Measurements from ENCODE around the gene COBLL1.
"Not testable (repeated sequence)": the region's sequence is repeated elsewhere in the genome, so short reads cannot be mapped to it uniquely, and the experiment has no call there.

The COBLL1 gene

GRCh38 chr2:164721430-164721829, 120.2 kb downstream of the COBLL1 start:
- no peak for TF ChIP-seq CTCF (IDR thresholded peaks at IDR 0.05; ENCODE audit: low read depth, low read length, missing control alignments)
- no peak for DNase-seq (ENCODE audit: low read depth)
- H3K4me3 ChIP-seq (ENCODE audit: low read depth, low read length): no peak overlapping the region

- TF ChIP-seq CTCF (IDR thresholded peaks at IDR 0.05; ENCODE audit: low read depth, low read length, missing control alignments): no peak
- DNase-seq (ENCODE audit: low read depth): no peak
- no peak overlapping the region for H3K4me3 ChIP-seq (ENCODE audit: low read depth, low read length)
These were observed 121.4 kb downstream of the COBLL1 start for GRCh38 chr2:164719996-164720941.

GRCh38 chr2:164717000-164717803, 124.4 kb downstream of the COBLL1 start:
- TF ChIP-seq CTCF (IDR thresholded peaks at IDR 0.05; ENCODE audit: low read depth, low read length, missing control alignments): peak; percentile 34
- no peak overlapping the region for H3K4me3 ChIP-seq (ENCODE audit: low read depth, low read length)
- no peak for DNase-seq (ENCODE audit: low read depth)

- TF ChIP-seq CTCF (IDR thresholded peaks at IDR 0.05; ENCODE audit: low read depth, low read length, missing control alignments): no peak
- no peak for DNase-seq (ENCODE audit: low read depth)
These were observed 127.2 kb downstream of the COBLL1 start for GRCh38 chr2:164714471-164714870.

GRCh38 chr2:164711766-164712138, 129.9 kb downstream of the COBLL1 start:
- no peak for TF ChIP-seq CTCF (IDR thresholded peaks at IDR 0.05; ENCODE audit: low read depth, low read length, missing control alignments)
- DNase-seq (ENCODE audit: low read depth): no peak
- no peak overlapping the region for H3K4me3 ChIP-seq (ENCODE audit: low read depth, low read length)

More at GRCh38 chr2:164714471-164714870, 127.2 kb downstream of the COBLL1 start:
- no peak overlapping the region for H3K4me3 ChIP-seq (ENCODE audit: low read depth, low read length)

GRCh38 chr2:164710837-164711765, 130.5 kb downstream of the COBLL1 start:
- no peak for TF ChIP-seq CTCF (IDR thresholded peaks at IDR 0.05; ENCODE audit: low read depth, low read length, missing control alignments)
- no peak overlapping the region for H3K4me3 ChIP-seq (ENCODE audit: low read depth, low read length)
- DNase-seq (ENCODE audit: low read depth): no peak

GRCh38 chr2:164710252-164710836, 131.3 kb downstream of the COBLL1 start:
- not testable (repeated sequence) for H3K4me3 ChIP-seq (ENCODE audit: low read depth, low read length); DNase-seq (ENCODE audit: low read depth)
